ENCODE data around the gene PI4KB. TPM values are rescaled to one million over a fixed set of nuclear protein-coding genes. Genes with fewer than 3 reads are reported as not detected.

The PI4KB gene
- total RNA-seq, 6 experiments from 2014 or later, result 20.0 to 24.7 (median 22.7) TPM

GRCh38 chr1:151346769-151347522 is 19.7 kb upstream of the PI4KB start, which contains the start of gene RFX5:
Gene RFX5, minus strand, starts transcription at chr1:151347252. Its CDS starts 932 bp downstream, at chr1:151346320.
- TF ChIP-seq CTCF (IDR thresholded peaks at IDR 0.05) (no peak), POLR2A (IDR thresholded peaks at IDR 0.05) (peak; percentile 62)
- H3K27ac ChIP-seq, result peak within 1 kb of the TSS; percentile 75 to 88 (median 84)
- ATAC-seq, result peak; percentile 96 to 98 (median 98)
- under 1% methylated on average over 34 of the region's 38 CpGs for WGBS (ENCODE audit: insufficient coverage, low coverage, low lambda C conversion rate, missing lambda C conversion rate)
- H3K4me3 ChIP-seq, result peak within 1 kb of the TSS; percentile 38 to 71 (median 59)
- no peaks in the 10 kb centered on the region for H3K27me3 ChIP-seq
- intact Hi-C loops (cut with DNase I), result no loop called here
- DNase-seq, result peak; percentile 94 to 96 (median 96)
- peaks cover 0 to 16% (median 0%) of the 10 kb centered on the region in 4 donors for H3K36me3 ChIP-seq
- peaks cover 0 to 10% (median under 1%) of the 10 kb centered on the region in 4 donors for H3K4me1 ChIP-seq
- no peaks in the 10 kb centered on the region for H3K9me3 ChIP-seq

- Histone ChIP-seq H3K27me3 (no peaks in the 10 kb centered on the region), H3K27ac (peak overlapping the region; percentile 75 to 88 (median 84)), H3K36me3 (peaks cover 0 to 16% (median 0%) of the 10 kb centered on the region in 4 donors), H3K4me3 (peak overlapping the region; percentile 38 to 71 (median 59)), H3K4me1 (peaks cover 0 to 10% (median under 1%) of the 10 kb centered on the region in 4 donors), H3K9me3 (no peaks in the 10 kb centered on the region)
- intact Hi-C loops (cut with DNase I), result no loop called here
- ATAC-seq (no peak), DNase-seq (no peak)
- 59% methylated on average over 6 of the region's 7 CpGs for WGBS (ENCODE audit: insufficient coverage, low coverage, low lambda C conversion rate, missing lambda C conversion rate)
- TF ChIP-seq CTCF (IDR thresholded peaks at IDR 0.05) (no peak), POLR2A (IDR thresholded peaks at IDR 0.05) (no peak)
Observed at GRCh38 chr1:151346082-151346768, 19.0 kb upstream of the PI4KB start.

- H3K4me1 ChIP-seq, result peaks cover 0 to 10% (median 2%) of the 10 kb centered on the region in 4 donors
- ATAC-seq, result no peak
- intact Hi-C loops (cut with DNase I), result loop anchor here in 1 of 2 donors (5.0 kb wide), 1 partner anchor 42 kb away; no protein-coding TSS in a partner anchor
- no peak for DNase-seq
- peaks cover 0 to 16% (median 0%) of the 10 kb centered on the region in 4 donors for H3K36me3 ChIP-seq
- TF ChIP-seq POLR2A (IDR thresholded peaks at IDR 0.05), result no peak
- TF ChIP-seq CTCF (IDR thresholded peaks at IDR 0.05), result no peak
- no peaks in the 10 kb centered on the region for H3K9me3 ChIP-seq
- no peaks in the 10 kb centered on the region for H3K27me3 ChIP-seq
- no peak overlapping the region for H3K27ac ChIP-seq
- 93% methylated on average over 4 of the region's 6 CpGs for WGBS (ENCODE audit: insufficient coverage, low coverage, low lambda C conversion rate, missing lambda C conversion rate)
- H3K4me3 ChIP-seq, result no peak overlapping the region
Observed at GRCh38 chr1:151344291-151344690, 17.1 kb upstream of the PI4KB start.

- intact Hi-C loops (cut with DNase I), result loop anchor here (2.0 to 5.0 kb wide), 2 partner anchors 41 to 43 kb away; no protein-coding TSS in a partner anchor
- H3K4me3 ChIP-seq, result no peak overlapping the region
- 0% methylated on average over 1 of the region's 9 CpGs for WGBS (ENCODE audit: insufficient coverage, low coverage, low lambda C conversion rate, missing lambda C conversion rate)
- no peaks in the 10 kb centered on the region for H3K9me3 ChIP-seq
- no peak for TF ChIP-seq POLR2A (IDR thresholded peaks at IDR 0.05)
- TF ChIP-seq CTCF (IDR thresholded peaks at IDR 0.05), result no peak
- H3K4me1 ChIP-seq, result peaks cover 0 to 10% (median 2%) of the 10 kb centered on the region in 4 donors
- DNase-seq (no peak), ATAC-seq (no peak)
- no peak overlapping the region for H3K27ac ChIP-seq
- peaks cover 0 to 16% (median 0%) of the 10 kb centered on the region in 4 donors for H3K36me3 ChIP-seq
- no peaks in the 10 kb centered on the region for H3K27me3 ChIP-seq
Observed at GRCh38 chr1:151343587-151343986, 16.4 kb upstream of the PI4KB start.

Data from right lobe of liver (tissue), 6 donors.